GM19099 (cell line): ENCODE data around the gene DOK4.

Source experiments
- POLR2A ChIP-seq: IDR thresholded peaks from 3 replicates; pipeline ENCODE4 v1.6.1; 2011; ENCODE audit warnings: low read depth; ENCODE audit not compliant: insufficient read length; ENCODE audit errors: extremely low read depth

Gene DOK4

DNA sequence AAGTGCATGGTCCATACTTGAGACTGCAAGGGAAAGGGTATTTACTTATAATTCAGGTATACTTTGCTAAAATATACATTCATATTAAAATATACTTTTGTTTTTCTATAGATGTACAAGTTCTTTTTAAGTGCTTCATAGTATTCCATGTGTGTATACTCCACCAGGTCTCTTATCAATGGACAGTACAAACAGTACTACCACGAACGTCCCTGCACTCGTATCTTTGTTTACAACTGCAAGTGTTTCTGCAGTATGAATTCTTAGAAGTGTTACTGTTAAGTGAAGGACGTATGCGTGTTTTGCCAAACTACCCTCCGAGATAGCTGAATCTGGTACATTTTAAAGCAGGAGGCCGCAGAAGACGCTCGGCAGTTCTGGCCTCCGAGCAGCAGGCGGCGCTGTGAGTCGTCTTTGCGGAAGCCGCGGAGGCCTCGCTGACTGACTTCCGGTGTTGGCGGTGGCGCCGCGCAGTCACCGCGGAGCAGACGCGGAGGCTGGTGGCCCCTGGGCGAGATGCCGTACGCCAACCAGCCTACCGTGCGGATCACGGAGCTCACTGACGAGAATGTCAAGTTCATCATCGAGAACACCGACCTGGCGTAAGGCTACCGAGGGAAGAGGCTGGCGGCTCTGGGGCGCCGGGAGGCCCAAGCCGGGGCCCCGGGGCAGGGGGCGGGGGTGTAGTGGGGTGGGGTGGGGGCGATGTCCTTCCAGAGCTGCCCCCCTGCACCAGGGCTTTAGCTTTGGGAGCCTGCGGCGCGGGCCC is 23.9 kb downstream of the DOK4 start, which contains the start of gene POLR2C:
Gene POLR2C (plus strand): TSS at position 471 of the 769 bp plus-strand sequence. CDS start 46 bp downstream, at position 517.
- peak; percentile 99 for TF ChIP-seq POLR2A

DNA sequence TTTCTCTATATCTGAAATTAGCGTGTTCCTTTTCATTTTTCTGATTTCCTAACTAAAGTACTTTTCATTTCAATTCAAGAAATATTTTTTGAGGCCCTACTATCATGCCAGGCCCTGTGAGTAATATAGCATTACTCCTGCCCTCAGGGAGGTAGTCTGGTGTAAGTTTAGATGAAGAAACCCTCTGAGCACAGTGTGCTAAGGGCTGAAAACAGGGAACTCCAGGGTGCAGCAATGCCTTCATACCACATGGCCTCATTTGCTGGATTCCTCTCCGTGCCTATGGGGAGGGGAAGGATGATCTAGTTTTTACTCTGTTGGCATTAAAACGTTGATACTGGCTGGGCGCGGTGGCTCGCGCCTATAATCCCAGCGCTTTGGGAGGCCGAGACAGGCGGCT is 34.3 kb downstream of the DOK4 start:
- no peak for TF ChIP-seq POLR2A

DNA sequence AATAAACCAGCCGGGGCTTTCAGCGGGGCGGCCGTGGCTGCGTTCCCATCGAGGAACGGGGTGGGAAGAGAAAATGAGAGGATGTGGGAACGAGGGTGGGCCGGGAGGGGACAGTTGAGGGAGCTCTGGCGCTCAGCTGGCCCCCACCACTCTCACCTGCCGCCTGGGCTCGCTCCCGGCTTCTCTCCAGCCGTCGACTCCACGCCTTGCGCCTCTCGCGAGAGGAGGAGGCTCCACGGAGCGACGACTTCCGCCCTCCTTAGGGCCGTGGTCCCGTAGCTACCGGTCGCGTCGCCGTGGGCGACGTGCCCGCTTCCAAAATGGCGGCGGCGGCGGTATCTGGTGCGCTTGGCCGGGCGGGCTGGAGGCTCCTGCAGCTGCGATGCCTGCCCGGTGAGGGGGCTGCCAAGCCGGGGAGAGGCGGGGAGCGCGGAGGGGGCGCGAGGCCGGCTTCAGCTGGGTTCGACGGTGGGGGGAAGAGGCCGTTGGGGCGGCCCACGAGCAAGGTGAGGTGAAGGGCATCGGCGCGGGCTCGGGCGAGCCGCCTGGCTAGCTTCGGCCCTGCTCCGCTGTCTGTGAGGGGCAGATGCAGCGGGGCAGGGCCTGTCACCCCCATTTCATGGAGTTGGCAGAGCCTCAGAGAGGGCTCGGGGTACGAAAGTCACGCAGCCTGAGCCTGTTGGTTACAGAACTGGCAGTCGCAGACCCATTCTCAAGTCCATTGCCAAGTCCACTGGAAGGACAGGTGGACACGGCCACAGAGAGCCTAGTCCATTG is 38.9 kb downstream of the DOK4 start, which contains the start of the genes CIAPIN1 and COQ9:
Gene CIAPIN1 (minus strand): TSS at position 200 of the 777 bp plus-strand sequence. CDS start 6,457 bp downstream, outside the sequence.
Gene COQ9 (plus strand): TSS at position 294 of the 777 bp plus-strand sequence. CDS start 27 bp downstream, at position 321.
- peak; percentile 93 for TF ChIP-seq POLR2A

DNA sequence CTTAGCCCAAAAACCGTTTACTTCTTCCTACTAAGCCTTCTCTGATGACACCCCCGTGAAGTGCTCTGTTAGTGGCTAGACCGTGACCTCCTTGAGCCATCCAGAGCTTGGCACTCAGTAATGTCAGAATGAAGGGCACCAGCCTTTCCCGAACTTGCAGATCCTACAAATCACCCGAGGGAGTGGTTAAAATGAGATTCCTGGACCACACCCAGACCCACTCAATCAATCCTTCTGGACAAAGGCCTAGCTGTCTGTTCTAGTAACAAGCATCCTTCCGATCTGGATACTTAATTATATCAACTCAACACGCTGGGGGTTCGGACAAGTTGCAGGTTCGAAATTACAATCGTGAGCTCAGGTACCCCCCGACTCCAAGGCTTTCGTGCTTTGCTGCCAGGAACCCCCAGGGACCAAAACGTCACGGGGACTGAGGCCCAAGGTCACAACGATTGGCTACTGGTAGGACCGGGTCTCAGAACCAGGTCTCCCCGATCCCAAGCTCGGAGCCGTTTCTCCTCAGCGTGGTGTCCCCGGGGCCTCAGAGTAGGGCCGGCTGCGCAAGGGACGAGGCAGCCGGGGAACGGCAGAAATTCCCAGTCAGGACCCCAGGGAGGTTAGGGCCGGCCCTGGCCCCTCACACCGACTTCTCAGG is 39.6 kb downstream of the DOK4 start:
- TF ChIP-seq POLR2A: no peak

DNA sequence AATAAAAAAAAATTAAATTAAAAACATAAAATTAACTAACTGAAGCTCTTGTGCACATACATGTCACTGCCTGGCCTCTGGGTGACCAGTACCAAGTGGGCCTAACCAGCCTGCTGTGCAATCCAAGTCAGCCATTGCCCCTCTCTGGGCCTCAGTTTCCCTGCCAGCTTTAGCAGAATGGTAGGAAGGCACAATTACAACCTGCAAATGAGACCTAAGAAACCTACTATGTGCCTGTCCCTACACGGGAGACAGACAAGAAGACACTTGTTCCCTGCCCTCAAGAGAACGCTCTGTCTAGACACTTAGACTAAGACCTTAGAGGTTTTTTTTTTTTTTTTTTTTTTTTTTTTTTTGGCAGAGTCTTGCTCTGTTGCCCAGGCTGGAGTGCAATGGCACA is 40.8 kb downstream of the DOK4 start:
- no peak for TF ChIP-seq POLR2A

DNA sequence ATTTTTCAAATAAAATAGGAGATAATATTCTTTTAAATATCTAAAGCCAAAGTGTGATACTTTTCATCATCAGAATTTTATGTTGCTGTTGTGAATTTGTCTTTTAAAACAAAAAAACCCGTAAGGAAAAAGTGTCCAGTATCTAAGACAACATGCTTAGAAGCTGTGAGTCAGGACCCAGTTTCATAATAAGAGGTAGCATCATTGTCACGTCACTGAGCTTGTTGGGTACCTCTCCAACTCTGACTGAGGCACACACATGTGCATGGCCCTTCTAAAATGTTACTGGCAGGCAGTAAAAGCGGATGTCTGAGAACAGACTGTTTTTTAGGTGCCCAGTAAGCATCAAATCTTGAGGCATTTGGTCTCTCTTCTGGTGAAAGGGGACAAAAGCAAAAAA is 41.6 kb downstream of the DOK4 start:
- TF ChIP-seq POLR2A: no peak

DNA sequence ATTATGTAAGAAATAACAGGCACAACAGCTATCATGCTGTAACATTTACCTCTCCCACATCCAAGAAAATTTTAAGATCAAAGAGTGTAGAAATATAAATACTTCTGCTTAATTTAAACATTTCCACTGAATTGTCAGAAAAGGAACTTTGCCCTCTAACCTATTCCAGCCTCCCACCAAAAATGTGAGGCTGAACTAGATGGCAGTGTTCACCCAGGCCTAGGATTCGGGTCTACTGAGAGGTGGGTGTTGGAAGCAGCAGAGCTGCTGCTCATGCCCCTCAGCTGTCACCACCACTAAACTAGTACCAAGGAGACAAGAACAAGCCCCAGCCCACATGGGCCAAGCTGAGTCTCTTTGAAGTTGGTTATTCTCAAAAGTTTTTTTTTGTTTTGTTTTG is 50.5 kb downstream of the DOK4 start:
- TF ChIP-seq POLR2A: no peak

DNA sequence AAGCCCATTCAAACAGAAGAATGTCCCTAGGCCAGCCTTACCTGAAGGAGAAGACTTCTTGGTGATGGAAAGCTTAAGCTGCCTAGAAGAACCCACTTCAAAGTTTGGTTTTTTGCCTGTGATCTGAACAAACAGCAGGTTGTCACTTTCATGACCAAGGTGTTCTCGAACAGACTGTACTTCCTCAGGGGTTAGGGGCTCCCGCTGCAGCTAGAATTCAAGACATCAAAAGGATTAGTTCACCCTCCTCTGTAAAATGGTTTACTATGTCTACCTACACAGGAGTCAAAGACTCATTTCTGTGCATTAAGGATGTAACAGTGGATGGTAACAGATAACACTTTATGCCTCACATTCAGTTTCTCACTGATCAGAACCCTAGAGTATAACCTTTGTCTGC is 52.3 kb downstream of the DOK4 start:
- no peak for TF ChIP-seq POLR2A

DNA sequence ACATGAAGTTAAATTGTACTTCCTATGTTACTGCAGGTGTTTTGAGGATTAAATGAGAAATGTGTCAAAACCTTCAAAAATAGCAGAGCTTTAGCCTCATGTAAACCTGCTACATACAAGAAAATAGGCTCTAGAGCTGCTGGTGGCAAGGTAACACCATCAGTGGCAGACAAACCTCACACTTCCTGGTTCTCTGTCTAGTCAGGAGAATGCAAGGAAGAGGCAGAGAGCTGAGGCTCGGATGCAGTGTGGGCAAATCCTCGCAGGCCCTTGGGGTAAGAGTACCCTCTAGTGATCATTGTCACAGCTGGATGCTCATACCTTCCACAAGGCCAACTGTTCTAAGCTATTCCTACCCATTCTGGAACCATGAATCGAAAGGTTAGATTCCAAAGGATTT is 53.3 kb downstream of the DOK4 start:
- no peak for TF ChIP-seq POLR2A

DNA sequence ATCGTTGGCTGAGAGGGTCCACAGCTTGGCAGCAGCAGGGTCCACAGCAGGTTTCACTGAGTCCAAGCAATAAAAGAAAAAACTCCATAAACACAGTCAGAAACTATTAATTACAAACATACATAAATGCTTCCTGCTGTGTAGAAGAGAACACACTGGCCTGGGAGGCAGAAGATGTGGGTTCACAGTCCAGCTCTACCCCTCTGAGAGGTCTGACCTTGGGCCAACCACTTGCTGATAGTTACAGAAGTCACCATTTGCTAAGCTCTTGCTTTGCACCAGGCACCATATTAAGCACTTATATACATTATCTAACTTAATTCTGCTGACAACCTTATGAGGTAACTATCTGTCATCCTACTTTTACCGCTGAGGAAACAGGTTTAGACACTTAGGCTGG is 53.8 kb downstream of the DOK4 start:
- no peak for TF ChIP-seq POLR2A

DNA sequence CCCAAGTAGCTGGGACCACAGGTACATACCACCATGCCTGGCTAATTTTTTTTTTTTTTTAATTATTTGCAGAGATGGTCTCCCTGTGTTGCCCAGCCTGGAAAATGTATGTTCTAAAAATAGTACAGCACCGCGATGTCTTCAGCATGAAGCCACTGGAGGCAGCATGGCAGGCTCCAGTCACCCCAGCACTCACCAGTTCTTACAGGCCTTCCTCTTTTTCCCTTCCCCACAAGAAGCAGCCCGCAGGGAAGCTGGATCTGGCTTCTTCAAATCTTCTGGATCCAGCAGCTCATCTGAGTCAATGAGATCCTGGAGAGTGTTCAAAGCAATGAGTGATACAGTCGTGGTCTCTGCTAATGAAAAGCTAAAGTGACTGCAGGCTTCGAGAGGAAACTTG is 55.3 kb downstream of the DOK4 start:
- no peak for TF ChIP-seq POLR2A

DNA sequence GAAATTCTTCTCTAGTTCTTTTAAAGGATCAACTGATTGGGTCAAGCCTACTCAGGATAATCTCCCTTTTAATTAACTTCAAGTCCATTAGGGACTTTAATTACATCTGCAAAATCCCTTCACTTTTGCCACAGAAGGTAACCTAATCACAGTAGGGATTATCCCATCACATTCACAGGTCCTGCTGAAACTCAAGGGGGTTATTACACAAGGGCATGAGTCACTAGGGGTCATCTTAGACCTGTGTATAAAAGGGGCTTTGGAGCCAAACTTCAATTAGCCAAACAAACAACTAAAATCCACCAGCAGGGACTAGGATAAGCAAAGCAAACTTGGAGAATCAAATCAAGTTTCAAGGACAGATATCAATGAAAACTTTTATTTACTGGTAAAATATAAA is 58.5 kb downstream of the DOK4 start:
- TF ChIP-seq POLR2A: no peak

DNA sequence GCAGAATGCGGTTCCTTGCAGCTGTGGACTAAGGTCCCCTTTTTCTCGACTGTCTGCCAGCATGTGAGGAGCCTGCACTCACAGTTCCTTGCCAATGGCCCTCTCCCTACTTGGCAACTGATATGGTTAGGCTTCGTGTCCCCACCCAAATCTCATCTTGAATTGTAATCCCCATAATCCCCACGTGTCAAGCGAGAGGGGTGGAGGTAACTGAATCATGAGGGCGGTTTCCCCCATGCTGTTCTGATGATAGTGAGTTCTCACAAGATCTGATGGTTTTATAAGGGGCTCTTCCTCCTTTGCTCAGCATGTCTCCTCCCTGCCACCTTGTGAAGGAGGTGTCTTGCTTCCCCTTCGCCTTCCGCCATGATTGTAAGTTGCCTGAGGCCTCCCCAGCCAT is 59.0 kb downstream of the DOK4 start:
- TF ChIP-seq POLR2A: no peak

DNA sequence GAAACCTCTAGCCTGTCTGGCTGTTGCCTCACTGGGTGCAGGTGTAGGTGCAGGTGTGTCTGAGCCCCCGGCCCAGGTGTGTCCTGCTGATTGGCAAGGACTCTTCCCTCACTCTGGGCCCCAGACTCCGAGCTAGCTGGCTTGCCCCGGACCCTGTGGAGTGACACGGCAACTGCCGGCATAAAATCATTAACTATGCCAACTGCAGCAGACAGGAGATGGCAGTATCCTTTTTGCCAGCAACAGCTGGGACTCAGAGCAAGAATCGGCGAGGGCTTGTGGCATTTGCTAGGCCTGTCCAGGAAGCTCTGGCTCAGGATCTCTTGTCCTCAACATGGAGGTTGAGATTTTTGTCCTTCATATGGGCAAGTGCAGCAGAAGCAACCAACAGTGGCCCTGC is 59.9 kb downstream of the DOK4 start:
- no peak for TF ChIP-seq POLR2A

DNA sequence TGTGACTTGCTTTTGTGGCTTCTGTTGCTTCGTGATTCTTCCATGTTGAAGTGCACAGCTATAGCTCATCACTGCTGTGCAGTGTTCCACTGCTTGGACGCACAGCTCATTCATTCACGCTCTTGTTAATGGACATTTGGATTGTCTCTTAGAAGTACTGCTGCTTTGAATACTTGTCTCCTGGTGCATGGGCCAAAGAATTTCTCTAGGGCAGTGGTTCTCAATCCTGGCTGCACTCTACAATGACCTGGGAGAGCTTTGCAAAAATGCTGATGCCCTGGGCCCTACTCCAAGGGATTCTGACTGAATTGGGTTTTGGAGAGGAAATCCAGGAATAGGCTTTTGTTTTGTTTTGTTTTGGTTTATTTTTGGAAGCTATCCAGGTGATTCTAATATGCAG is 61.7 kb downstream of the DOK4 start:
- TF ChIP-seq POLR2A: no peak

DNA sequence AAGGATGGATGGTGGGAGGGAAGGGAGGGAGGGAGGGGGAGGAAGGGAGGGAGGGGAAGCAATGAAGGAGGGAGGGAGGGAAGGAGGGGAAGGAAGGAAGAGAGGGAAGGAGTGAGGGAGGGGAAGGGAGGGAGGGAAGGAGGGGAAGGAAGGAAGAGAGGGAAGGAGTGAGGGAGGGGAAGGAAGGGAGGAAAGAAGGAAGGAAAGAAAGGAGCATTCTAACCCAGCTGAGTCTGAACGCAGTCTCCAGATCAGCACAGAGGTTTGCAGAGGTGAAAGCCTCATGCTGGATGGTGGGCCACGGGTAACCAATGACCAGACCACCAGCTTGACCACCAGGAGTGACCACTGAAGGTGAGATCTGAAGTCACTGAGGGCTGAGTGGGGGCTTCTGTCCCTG is 63.1 kb downstream of the DOK4 start:
- TF ChIP-seq POLR2A: no peak
